Measurements from ENCODE around the gene ACADL.
A peak's percentile ranks its signal among the peaks of the same experiment; 100 is the strongest.
"Not testable (repeated sequence)": the region's sequence is repeated elsewhere in the genome, so short reads cannot be mapped to it uniquely, and the experiment has no call there.

Gene ACADL

DNA sequence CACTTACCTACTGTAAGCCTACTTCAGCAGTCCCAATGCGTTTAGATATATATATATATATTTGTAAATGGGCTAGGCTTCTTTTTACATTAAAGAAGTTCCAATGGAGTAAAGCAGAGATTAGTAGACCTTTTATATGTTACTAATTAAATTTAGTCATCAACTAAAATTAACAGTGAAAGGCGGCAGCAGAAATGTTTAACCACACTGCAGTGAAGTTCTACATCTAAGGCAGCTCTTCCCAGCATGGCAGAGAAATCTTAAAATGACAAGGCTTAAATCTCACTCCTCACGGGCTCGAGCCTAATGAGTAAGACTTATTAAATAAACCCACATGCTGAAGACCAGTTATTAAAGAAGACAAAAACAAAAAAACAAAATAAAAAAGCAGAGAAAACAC is 34.9 kb downstream of the ACADL start:
- Mint-ChIP-seq H3K4me3 (no peak overlapping the region), H3K9me3 (peaks cover 7% of the 10 kb centered on the region), H3K36me3 (ENCODE audit: low read depth) (no peaks in the 10 kb centered on the region), H3K27me3 (ENCODE audit: low read depth) (peaks cover 21% of the 10 kb centered on the region), H3K4me1 (ENCODE audit: low read depth) (peaks cover 4% of the 10 kb centered on the region), H3K27ac (no peak overlapping the region)
- no peak for DNase-seq (ENCODE audit: low spot score)

DNA sequence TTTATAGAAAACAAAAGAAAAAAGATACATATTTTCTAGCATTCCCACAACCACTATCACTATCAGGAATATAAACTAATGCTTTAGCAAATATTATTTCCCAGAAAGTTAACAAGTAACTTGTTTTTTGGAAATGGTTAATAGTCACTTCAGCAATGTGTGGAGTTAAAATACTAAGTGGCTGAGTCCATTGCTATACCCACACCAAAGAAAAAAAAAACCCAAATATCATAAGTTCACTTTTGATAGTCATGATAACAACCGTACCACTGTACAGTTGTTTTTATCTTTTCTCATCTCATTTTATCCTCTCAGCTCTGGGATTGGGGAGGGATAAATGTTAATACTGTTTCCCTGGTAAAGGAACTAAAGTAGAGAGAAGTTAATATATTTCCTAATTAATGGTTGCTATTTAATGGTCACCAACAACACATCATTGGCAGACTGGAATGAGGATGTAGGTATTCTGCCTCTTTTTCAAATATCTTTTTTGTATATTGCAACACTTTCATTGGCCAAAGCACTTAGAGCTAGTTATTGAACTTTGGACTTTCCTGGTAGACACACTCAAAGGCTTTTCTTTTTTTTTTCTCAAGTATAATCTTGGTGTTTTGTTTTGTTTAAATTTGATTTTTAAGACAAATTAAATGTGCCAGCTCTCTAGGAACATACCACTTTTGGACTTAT is 35.7 kb downstream of the ACADL start:
- Mint-ChIP-seq H3K4me3 (no peak overlapping the region), H3K4me1 (ENCODE audit: low read depth) (peaks cover 4% of the 10 kb centered on the region), H3K27me3 (ENCODE audit: low read depth) (peaks cover 17% of the 10 kb centered on the region), H3K9me3 (peaks cover 14% of the 10 kb centered on the region), H3K36me3 (ENCODE audit: low read depth) (peaks cover 2% of the 10 kb centered on the region), H3K27ac (no peak overlapping the region)
- no peak for DNase-seq (ENCODE audit: low spot score)

DNA sequence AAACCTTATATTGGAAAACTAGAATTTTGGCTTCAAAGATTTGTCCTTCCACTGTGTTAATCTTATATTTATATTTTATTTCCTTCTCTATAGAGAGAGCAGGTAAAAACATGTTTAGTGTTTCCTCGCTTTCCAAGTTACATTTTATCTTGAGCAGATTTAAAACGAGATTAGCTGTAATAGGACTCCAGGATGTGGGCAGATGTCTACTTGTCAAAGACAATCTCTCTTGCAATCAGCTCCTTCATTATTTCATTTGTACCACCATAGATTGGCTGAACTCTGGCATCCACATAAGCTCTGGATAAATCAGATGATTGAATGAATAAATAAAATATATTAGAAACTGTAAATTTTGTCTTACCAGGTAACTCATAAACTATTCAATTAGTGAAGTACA is 36.5 kb downstream of the ACADL start:
- Mint-ChIP-seq H3K9me3 (peaks cover 22% of the 10 kb centered on the region), H3K36me3 (ENCODE audit: low read depth) (peaks cover 8% of the 10 kb centered on the region), H3K27ac (no peak overlapping the region), H3K4me3 (no peak overlapping the region), H3K4me1 (ENCODE audit: low read depth) (peaks cover 6% of the 10 kb centered on the region), H3K27me3 (ENCODE audit: low read depth) (peaks cover 20% of the 10 kb centered on the region)
- DNase-seq (ENCODE audit: low spot score) = no peak

DNA sequence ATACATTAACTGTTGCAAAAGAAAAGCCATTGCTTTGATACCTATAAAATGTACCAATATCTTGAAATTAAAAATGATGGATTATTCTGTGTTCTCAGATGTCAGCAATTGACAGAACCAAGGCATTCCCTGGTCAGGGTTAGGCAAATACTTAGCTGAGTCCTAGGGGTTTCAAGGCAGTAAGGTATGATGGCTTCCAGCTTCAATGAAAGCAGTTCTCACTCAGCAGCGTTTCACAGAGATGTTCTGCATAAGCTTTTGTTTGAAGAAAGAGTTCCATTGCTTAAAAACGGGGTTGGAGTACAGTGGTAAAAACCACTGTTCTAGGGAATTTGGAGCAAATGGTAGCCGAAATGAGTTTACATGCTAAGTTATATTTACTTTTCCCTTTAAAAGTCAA is 37.1 kb downstream of the ACADL start:
- DNase-seq (ENCODE audit: low spot score) = no peak
- Mint-ChIP-seq H3K4me1 (ENCODE audit: low read depth) (peaks cover 10% of the 10 kb centered on the region), H3K9me3 (peaks cover 27% of the 10 kb centered on the region), H3K36me3 (ENCODE audit: low read depth) (peaks cover 12% of the 10 kb centered on the region), H3K4me3 (no peak overlapping the region), H3K27me3 (ENCODE audit: low read depth) (peaks cover 17% of the 10 kb centered on the region), H3K27ac (no peak overlapping the region)

DNA sequence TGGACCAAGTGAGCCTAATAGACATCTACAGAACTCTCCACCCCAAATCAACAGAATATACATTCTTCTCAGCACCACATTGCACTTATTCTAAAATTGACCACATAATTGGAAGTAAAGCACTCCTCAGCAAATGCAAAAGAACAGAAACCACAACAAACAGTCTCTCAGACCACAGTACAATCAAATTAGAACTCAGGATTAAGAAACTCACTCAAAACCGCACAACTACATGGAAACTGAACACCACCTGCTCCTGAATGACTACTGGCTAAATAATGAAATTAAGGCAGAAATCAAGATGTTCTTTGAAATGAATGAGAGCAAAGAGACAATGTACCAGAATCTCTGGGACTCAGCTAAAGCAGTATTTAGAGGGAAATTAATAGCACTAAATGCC is 41.3 kb downstream of the ACADL start:
- Mint-ChIP-seq H3K4me1 (ENCODE audit: low read depth) (peaks cover 25% of the 10 kb centered on the region), H3K9me3 (peaks cover 35% of the 10 kb centered on the region), H3K36me3 (ENCODE audit: low read depth) (peaks cover 13% of the 10 kb centered on the region), H3K27me3 (ENCODE audit: low read depth) (peaks cover 14% of the 10 kb centered on the region)
- not testable (repeated sequence) for H3K27ac Mint-ChIP-seq; DNase-seq (ENCODE audit: low spot score); H3K4me3 Mint-ChIP-seq

DNA sequence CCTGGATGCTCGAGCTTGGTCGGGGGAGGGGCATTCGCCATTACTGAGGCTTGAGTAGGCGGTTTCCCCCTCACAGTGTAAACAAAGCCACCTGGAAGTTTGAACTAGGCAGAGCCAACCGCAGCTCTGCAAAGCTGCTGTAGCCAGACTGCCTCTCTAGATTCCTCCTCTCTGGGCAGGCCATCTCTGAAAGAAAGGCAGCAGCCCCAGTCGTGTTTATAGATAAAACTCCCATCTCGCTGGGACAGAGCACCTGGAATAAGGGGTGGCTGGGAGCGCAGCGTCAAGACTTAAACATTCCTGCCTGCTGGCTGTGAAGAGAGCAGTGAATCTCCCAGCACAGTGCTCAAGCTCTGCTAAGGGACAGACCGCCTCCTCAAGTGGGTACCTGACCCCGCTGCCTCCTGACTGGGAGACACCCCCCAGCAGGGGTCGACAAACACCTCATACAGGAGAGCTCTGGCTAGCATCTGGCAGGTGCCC is 43.6 kb downstream of the ACADL start:
- Mint-ChIP-seq H3K4me3 (peak overlapping the region; percentile 36), H3K9me3 (peaks cover 32% of the 10 kb centered on the region), H3K36me3 (ENCODE audit: low read depth) (peaks cover 13% of the 10 kb centered on the region), H3K27me3 (ENCODE audit: low read depth) (peaks cover 24% of the 10 kb centered on the region), H3K4me1 (ENCODE audit: low read depth) (peaks cover 21% of the 10 kb centered on the region)
- H3K27ac Mint-ChIP-seq; DNase-seq (ENCODE audit: low spot score): not testable (repeated sequence)

DNA sequence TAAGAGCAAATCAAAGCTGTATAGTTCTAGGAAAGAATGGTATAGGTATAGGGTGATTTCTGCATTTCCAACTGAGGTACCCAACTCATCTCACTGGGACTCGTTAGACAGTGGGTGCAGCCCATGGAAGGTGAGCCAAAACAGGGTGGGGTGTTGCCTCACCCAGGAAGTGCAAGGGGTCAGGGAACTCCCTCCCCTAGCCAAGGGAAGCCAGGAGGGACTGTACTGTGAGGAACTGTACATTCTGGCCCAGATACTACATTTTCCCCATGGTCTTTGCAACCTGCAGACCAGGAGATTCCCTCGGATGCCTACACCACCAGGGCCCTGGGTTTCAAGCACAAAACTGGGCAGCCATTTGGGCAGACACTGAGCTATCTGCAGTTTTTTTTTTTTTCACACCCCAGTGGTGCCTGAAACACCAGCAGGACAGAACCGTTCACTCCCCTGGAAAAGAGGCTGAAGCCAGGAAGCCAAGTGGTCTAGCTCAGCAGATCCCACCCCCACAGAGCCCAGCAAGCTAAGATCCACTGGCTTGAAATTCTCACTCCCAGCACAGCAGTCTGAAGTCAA is 44.1 kb downstream of the ACADL start:
- not testable (repeated sequence) for H3K27ac Mint-ChIP-seq; DNase-seq (ENCODE audit: low spot score)
- Mint-ChIP-seq H3K27me3 (ENCODE audit: low read depth) (peaks cover 28% of the 10 kb centered on the region), H3K4me1 (ENCODE audit: low read depth) (peaks cover 21% of the 10 kb centered on the region), H3K9me3 (peaks cover 32% of the 10 kb centered on the region), H3K36me3 (ENCODE audit: low read depth) (peaks cover 13% of the 10 kb centered on the region), H3K4me3 (peak overlapping the region; percentile 36)

DNA sequence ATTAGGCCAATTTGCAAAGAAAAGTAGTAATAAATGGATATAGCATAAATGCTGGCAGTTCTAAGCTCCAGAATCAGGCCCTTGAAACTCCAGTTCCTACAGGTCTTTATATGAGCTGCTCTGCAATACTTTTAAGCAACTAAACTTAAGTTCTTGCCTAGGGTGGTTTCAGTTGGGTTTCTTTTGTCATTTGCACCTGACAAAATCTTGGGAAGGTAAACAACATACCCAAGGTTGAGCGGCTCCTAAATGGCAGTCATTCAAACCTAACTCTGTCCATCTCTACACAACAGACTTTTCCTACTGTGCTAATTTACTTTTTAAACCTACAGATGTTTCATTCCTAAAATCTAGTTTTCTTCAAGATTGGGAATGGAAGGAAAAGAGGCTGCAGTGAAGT is 44.8 kb downstream of the ACADL start:
- H3K4me3 Mint-ChIP-seq = no peak overlapping the region
- no peak for DNase-seq (ENCODE audit: low spot score)
- H3K36me3 Mint-ChIP-seq (ENCODE audit: low read depth) = peaks cover 13% of the 10 kb centered on the region
- H3K27me3 Mint-ChIP-seq (ENCODE audit: low read depth) = peaks cover 30% of the 10 kb centered on the region
- peaks cover 29% of the 10 kb centered on the region for H3K9me3 Mint-ChIP-seq
- H3K27ac Mint-ChIP-seq = no peak overlapping the region
- peaks cover 21% of the 10 kb centered on the region for H3K4me1 Mint-ChIP-seq (ENCODE audit: low read depth)

DNA sequence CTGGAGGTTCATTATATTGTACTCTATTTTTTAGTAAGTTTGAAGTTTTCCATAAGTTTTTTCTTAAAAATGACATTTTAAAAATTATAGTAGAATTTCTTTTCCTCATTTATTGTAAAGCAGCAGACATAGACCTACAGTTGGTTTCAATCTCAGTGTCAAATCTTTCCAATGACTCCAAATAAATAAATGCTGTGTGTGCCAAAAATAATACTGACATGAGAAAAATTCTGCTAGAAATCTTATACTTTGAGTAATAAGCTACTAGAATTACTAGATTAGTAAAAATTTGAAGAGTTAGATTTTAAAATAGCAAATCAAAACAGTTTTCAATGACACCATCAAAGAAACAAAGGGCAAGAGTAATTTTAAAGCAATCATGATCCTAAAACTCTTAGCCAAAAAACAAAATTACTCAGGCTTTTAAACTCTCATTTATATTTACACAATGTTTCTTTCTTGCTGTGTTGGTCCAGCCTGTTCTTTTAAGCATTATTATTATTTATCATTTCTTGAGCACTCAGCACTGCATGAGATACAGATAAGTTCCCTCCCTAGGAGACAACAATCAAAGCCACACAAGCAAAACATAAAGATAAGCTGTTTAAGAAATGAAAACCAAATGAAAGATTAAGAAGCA is 45.8 kb downstream of the ACADL start:
- Mint-ChIP-seq H3K4me3 (no peak overlapping the region), H3K27me3 (ENCODE audit: low read depth) (peaks cover 36% of the 10 kb centered on the region), H3K27ac (no peak overlapping the region), H3K9me3 (peaks cover 20% of the 10 kb centered on the region), H3K36me3 (ENCODE audit: low read depth) (peaks cover 12% of the 10 kb centered on the region), H3K4me1 (ENCODE audit: low read depth) (peaks cover 21% of the 10 kb centered on the region)
- DNase-seq (ENCODE audit: low spot score) = no peak

DNA sequence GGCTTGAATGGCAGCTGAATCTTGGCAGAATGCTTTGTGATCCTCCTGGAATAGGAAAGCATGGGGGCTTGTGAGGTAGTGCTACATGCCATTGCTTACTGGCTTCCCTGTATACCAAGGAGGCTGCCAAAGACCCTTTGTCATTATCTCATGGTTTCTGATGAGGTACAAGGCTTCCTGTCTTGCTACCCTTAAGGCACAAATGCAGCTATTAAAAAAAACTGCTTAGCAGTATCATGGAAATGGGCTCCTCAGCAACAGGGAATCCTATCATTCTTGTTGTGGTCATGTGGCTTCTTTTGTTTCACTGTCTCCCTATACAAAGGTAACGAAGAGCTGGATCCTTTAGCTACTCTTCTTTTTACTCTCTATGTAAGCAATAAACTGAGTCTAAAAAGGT is 47.5 kb downstream of the ACADL start:
- peaks cover under 1% of the 10 kb centered on the region for H3K36me3 Mint-ChIP-seq (ENCODE audit: low read depth)

DNA sequence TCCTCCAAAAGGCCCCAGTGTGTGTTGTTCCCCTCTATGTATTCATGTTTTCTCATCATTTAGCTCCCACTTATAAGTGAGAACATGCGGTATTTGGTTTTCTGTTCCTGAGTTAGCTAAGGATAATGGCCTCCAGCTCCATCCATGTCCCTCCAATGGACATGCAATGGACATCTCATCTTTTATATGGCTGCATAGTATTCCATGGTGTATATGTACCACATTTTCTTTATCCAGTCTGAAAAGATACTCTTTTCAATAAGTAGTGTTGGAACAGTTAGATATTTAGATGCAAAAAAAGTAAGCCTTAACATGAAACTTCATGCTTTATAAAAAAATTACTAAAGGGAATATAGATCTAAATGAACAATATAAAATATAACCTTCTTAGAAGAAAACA is 48.1 kb downstream of the ACADL start:
- not testable (repeated sequence) for H3K9me3 Mint-ChIP-seq; H3K36me3 Mint-ChIP-seq (ENCODE audit: low read depth); H3K27ac Mint-ChIP-seq; H3K4me3 Mint-ChIP-seq; DNase-seq (ENCODE audit: low spot score)
- H3K4me1 Mint-ChIP-seq (ENCODE audit: low read depth) = peaks cover 13% of the 10 kb centered on the region
- H3K27me3 Mint-ChIP-seq (ENCODE audit: low read depth) = peaks cover 48% of the 10 kb centered on the region

More for the DNA sequence above, 47.5 kb downstream of the ACADL start:
- Mint-ChIP-seq H3K27me3 (ENCODE audit: low read depth) (peaks cover 44% of the 10 kb centered on the region), H3K4me3 (no peak overlapping the region), H3K4me1 (ENCODE audit: low read depth) (peaks cover 14% of the 10 kb centered on the region), H3K27ac (no peak overlapping the region), H3K9me3 (peaks cover 4% of the 10 kb centered on the region)
- no peak for DNase-seq (ENCODE audit: low spot score)

DNA sequence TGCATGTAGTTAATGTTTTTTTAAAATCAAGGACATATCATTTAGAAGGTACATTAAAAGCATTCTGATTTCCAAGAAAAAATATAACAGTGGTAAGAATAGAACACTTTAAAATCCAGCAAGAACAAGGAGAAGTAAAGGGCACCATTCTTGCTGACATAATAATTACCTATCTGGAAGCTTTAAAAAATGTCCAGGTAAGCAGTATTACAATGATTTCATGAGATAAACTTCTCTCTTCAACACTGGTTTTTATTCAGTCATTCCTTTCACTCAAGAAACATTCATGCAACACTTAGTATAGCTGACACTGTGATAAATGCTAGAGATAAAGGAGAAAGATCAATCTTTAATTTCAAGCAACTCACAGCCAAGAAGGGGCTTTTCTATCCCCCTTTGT is 51.2 kb downstream of the ACADL start:
- no peaks in the 10 kb centered on the region for H3K9me3 Mint-ChIP-seq
- DNase-seq (ENCODE audit: low spot score) = no peak
- H3K4me3 Mint-ChIP-seq = no peak overlapping the region
- no peaks in the 10 kb centered on the region for H3K36me3 Mint-ChIP-seq (ENCODE audit: low read depth)
- peaks cover 8% of the 10 kb centered on the region for H3K4me1 Mint-ChIP-seq (ENCODE audit: low read depth)
- peaks cover 53% of the 10 kb centered on the region for H3K27me3 Mint-ChIP-seq (ENCODE audit: low read depth)
- no peak overlapping the region for H3K27ac Mint-ChIP-seq

DNA sequence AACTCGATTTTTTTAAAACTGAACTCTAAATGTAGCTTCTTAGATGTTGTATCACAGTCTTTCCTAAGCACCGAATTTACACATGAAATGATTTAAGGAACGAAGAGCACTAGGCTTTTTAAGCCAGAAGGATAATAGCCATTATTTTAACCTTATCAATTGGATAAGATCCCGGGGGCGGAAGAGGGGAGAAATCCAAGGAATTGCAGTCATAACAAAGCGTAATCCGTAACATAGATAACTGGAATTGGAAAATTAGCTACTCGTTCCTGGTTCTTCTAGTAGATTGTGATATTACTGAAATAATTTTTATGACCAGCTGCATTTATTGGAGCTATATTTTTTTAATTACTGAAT is 53.0 kb downstream of the ACADL start:
- Mint-ChIP-seq H3K27ac (no peak overlapping the region), H3K4me1 (ENCODE audit: low read depth) (peaks cover 17% of the 10 kb centered on the region), H3K4me3 (peak overlapping the region; percentile 86), H3K9me3 (no peaks in the 10 kb centered on the region), H3K36me3 (ENCODE audit: low read depth) (no peaks in the 10 kb centered on the region), H3K27me3 (ENCODE audit: low read depth) (peaks cover 45% of the 10 kb centered on the region)
- DNase-seq (ENCODE audit: low spot score) = no peak

Data from T-helper 2 cell treated with Interferon-gamma antibody and Interleukin-4, amounts not matched to agents 5 μg/mL and 100 μg/mL, for 36 hours (primary cell).